M059J (cell line): ENCODE measurements around the gene XKR8. TPM values are rescaled to one million over a fixed set of nuclear protein-coding genes. Genes with fewer than 3 reads are reported as not detected.

ENCODE experiments used
- DNase-seq: peaks from one replicate; pipeline ENCODE4 v3.0.0-alpha.2; 2012; ENCODE audit warnings: low read depth
- total RNA-seq: library from RNA; depleted of rRNA; stranded (reverse); fragments of >200 nt; shearing (Covaris generic); gene quantifications from 2 replicates; pipeline ENCODE4 v1.2.3, GENCODE V29; 2014

The XKR8 gene
- total RNA-seq, 1 experiment from 2014 or later: 3.4 TPM

DNA sequence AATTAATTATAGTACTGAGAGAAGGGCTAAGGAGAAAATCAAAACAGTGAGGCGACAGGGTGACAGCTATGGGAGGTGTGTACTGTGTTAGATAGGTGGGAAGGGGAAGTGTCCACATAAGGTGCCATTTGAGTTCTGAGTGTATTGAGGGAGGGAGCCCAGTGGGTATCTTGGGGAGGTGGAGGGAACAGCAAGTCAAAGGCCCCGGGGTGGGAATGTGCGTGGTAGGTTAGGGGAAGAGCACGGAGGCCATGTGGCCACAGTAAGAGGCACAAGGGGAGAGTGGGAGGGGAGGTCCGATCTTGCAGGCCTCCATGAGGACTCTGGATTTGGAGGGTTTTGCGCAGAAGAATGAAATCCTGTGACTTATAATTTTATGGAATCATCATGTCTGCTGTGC lies 3.0 kb upstream of the XKR8 start:
- DNase-seq: no peak

GRCh38 chr1:27957655-27958054 lies 2.1 kb upstream of the XKR8 start:
- no peak for DNase-seq

GRCh38 chr1:27958513-27958912 lies 1.3 kb upstream of the XKR8 start:
- DNase-seq: no peak

- DNase-seq: peak; percentile 69
These were observed 1.2 kb downstream of the XKR8 start for GRCh38 chr1:27960762-27961645.

GRCh38 chr1:27961646-27962221 lies 2.0 kb downstream of the XKR8 start:
- peak; percentile 64 for DNase-seq

- DNase-seq: no peak
These were observed 3.6 kb downstream of the XKR8 start for GRCh38 chr1:27963393-27963792.

DNA sequence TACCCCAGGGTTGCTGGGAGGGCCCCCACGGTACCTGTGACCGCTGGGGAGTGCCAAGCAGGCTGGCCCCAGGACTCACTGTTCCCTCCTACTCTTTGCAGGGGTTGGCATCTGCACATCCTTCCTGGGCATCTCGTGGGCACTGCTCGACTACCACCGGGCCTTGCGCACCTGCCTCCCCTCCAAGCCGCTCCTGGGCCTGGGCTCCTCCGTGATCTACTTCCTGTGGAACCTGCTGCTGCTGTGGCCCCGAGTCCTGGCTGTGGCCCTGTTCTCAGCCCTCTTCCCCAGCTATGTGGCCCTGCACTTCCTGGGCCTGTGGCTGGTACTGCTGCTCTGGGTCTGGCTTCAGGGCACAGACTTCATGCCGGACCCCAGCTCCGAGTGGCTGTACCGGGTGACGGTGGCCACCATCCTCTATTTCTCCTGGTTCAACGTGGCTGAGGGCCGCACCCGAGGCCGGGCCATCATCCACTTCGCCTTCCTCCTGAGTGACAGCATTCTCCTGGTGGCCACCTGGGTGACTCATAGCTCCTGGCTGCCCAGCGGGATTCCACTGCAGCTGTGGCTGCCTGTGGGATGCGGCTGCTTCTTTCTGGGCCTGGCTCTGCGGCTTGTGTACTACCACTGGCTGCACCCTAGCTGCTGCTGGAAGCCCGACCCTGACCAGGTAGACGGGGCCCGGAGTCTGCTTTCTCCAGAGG lies 6.8 kb downstream of the XKR8 start:
- DNase-seq: peak; percentile 63

GRCh38 chr1:27967106-27967883 lies 7.5 kb downstream of the XKR8 start:
- DNase-seq: no peak

DNA sequence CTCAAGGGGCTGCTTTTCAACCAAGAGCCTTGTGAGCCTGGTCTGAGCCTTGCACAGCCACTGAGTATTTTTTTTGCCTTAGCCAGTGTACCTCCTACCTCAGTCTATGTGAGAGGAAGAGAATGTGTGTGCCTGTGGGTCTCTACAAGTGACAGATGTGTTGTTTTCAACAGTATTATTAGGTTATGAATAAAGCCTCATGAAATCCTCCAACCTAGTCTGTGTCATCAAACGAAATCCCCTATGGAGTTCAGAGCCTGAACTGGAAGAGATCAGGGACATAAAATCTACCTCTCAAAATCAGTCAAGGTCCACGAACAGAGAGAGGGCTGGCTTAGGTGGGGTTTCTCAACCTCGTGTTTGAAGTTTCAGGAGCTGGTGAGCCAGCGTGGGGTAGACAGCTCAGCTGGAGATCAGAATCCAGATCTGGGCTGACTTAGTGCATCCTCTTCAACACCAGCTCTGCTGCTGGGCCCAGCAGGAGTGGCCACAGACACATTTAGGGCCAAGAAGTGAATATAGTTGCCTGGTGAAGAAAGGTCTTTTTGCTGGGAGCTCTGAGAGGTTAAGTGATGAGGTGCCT lies 8.2 kb downstream of the XKR8 start:
- DNase-seq: no peak

GRCh38 chr1:27968692-27969091 lies 8.9 kb downstream of the XKR8 start:
- DNase-seq: peak; percentile 96

- DNase-seq: peak; percentile 83
These were observed 10.6 kb downstream of the XKR8 start for GRCh38 chr1:27970401-27970800.

DNA sequence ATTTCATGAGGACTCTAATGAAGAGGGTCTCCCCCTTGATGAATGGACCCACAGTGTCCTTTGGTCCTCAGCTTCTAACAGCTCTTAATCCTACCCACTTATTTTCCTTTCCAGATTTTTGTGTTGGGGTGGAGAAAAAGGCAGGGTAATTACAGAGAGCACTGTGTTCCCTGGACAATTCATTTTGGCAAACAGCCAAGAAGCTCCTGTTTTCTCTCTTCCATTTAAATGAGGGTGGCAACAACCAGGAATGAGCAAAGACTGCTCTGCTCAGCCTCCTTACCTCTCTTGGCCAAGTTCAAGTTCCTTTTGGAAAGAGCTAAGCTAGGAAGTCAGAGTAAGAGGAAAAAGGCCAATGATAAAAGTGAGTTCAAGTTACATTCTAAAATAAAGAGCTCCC lies 11.9 kb downstream of the XKR8 start:
- peak; percentile 29 for DNase-seq

DNA sequence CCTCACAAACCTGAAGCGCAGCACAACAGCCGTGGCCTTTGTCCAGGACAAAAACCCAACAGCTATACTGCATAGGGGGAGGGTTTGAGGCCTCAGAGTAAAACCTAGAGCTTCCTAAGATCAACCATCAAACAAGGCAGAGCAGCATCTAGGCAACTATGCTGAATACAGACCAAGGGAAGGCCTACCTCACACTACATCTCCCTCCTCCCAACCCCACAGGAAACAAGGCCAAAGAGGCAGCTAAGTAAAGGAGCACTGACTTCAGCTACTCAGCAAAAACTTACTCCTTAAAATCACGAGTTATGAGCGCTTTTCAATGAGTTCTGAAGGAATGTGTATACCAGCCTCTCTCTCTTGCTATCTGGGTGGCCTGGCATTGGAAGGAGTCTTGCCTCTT lies 12.4 kb downstream of the XKR8 start:
- DNase-seq: no peak

- no peak for DNase-seq
These were observed 14.1 kb downstream of the XKR8 start for GRCh38 chr1:27973771-27974416.

GRCh38 chr1:27974417-27974781 lies 14.6 kb downstream of the XKR8 start:
- no peak for DNase-seq

DNA sequence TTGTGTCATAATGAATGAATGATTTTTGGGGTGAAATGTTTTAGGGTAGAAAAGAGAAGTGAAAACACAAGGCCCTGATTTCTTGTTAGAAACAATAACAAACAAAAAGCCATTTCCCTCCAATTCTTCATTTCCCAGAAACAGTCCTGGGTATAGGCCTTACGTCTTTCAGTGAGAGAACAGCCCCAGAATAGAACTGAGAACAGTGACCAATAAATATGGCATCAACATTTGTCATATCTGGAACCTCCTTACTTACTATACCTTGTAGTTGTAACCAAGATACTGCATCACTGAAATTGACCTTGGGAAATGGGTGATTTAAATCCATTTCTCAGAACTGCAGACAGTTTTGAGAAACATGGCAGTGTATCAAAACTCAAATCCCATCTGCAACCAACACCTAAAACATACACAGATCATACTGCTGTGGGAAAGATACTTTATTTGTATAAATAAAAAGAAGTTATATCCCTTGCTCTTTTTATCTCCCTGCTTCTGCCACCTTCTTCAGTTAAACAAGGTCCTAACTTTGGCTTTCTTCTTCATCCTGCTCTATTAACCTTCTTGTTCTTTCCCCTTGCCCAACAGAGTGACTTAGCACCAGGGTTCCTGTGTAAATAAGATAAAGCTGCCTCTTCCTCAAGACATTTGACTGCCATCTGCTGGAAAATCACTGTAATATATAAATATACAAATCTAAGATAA lies 19.5 kb downstream of the XKR8 start:
- DNase-seq: peak; percentile 63

DNA sequence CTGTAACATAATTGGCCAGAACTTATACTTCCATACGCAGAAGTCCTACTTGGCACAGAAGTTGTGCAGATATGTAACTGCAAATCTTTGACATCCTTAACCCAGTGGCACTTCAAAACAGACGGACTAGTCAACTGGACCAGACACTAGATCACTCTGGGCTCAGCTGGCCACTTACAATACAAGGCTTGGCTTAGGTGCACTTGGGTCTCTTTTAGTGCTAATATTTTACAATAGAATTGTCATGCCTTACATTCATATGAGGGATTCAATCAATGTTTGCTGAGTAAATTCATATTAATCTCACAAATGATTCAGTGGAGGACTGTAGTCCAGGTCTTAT lies 20.1 kb downstream of the XKR8 start:
- DNase-seq: no peak

GRCh38 chr1:27980216-27980845 lies 20.6 kb downstream of the XKR8 start:
- DNase-seq: no peak

- no peak for DNase-seq
These were observed 21.4 kb downstream of the XKR8 start for GRCh38 chr1:27981145-27981544.

DNA sequence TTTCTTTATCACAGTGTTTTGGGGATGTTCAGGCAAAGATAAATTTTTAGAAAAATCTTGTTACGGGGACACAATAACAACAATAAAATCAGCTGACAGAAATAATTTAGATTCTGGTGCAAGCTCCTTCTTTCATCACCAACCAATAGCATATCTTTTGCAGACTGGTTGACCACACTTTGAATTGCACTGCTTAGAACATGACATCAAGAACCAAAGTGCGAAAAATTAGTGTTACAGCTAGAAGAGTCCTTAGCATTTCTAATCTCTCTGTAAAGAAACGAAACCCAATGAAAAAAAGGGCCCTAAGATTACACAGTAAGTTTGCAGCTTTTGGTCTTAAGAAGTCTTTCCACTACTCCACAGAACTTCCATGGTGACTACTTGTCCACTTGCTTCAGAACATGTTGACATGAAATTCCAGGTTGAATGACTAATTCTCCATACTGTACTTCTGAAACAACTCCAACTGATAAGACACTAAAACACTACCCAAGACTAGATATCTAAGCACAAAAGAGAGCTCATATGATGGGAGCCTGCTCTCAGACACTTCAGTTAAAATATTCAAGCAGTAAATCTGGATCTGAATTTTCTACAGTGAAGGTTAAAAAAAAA lies 31.3 kb downstream of the XKR8 start:
- DNase-seq: no peak
